Pancreas (tissue), 10 donors: Measurements from ENCODE around the gene MYO6. TPM values are rescaled to one million over a fixed set of nuclear protein-coding genes. Genes with fewer than 3 reads are reported as not detected.

Experiments used
- ATAC-seq, 4 donors: fragments of 200-7000 bp; cut with Tn5 transposase; one replicate each; pipeline versions ENCODE4 v1.8.0 to v1.9.1; 2020; ENCODE audit warnings: mild to moderate bottlenecking in 4 of 4, moderate library complexity in 4 of 4
- DNase-seq, 6 donors: peaks; one replicate each; pipeline ENCODE4 v3.0.0-alpha.2; 2020
- FAIRE-seq: peaks from 2 replicates; lab custom pipeline; 2012; peaks lifted over from hg19 to GRCh38; lab: Jason Lieb, UNC
- H3K27ac ChIP-seq, 4 donors: fragments of 200-600 bp; sonication (generic); 1 replicate in 3 of 4; 2 replicates in 1 of 4; pipeline versions ENCODE4 v1.5.0 to v1.8.0; 2020
- H3K27me3 ChIP-seq, 4 donors: fragments of 200-600 bp; one replicate each; pipeline ENCODE4 v1.8.0; 2021
- H3K36me3 ChIP-seq, 3 donors: fragments of 200-600 bp; sonication (generic) in 1 of 3; one replicate each; pipeline versions ENCODE4 v1.5.0 to v1.8.0; 2020 to 2021
- H3K4me1 ChIP-seq, 3 donors: fragments of 200-600 bp; one replicate each; pipeline ENCODE4 v1.8.0; 2021
- H3K4me3 ChIP-seq, 4 donors: fragments of 200-600 bp; sonication (generic) in 2 of 4; one replicate each; pipeline versions ENCODE4 v1.5.0 to v1.8.0; 2020 to 2021
- H3K9me3 ChIP-seq, 4 donors: fragments of 200-600 bp; one replicate each; pipeline ENCODE4 v1.8.0; 2021
- WGBS, 2 donors: extraction: QIAGEN DNeasy Blood & Tissue Kit; methylation state at CpG; one replicate each; pipeline ENCODE4 v1.1.7; 2013; 5-methylcytosine and 5-hydroxymethylcytosine counted together
- intact Hi-C, 3 donors: fragments of 100-400 bp; cut with DNase I; formaldehyde crosslinking; loops; one replicate each; pipeline versions ENCODE4 v1.11.1 to v1.14.2; 2022
- polyA plus RNA-seq, 2 donors: library from polyadenylated mRNA; stranded (reverse); fragments of 200-250 nt; gene quantifications; one replicate each; pipeline ENCODE4 v1.2.3, GENCODE V29; 2013
- total RNA-seq, 6 donors: library from RNA; stranded (reverse); fragmentation: NEBNext Ultra II Directional in 4 of 6; extraction: Animal tissue kit (Norgen Biotek cat#: 25700) in 4 of 6; gene quantifications; one replicate each; pipeline versions ENCODE4 v1.2.1 to v1.2.4, GENCODE V29; 2021 to 2023
- TF ChIP-seq, protein P1 (sequence below), 4 donors: fragments of 200-600 bp; sonication (generic) in 3 of 4; IDR thresholded peaks; one replicate each; pipeline versions ENCODE4 v1.5.0 to v1.8.0; 2021; ENCODE audit warnings: antibody characterized with exemption in 4 of 4
- donor health status: healthy with polysubstance abuse.
- donor health status: DM: no; HTN: no; CAD: no; lungs with moderate emphysema.
- donor health status: DM: no; HTN: no; CAD: no.
- donor health status: control.
- donor health status: control.
- donor health status: Bipolar disorder and iron deficiency.
- donor health status: DM: yes; HTN: yes; CAD: no.
- donor health status: DM: no; HTN: no; CAD: no.
- donor health status: DM: no; HTN: no; CAD: no.
- donor health status: DM: yes; HTN: yes; CAD: no.

The MYO6 gene
- total and polyA plus RNA-seq, 8 donors: 16.4 to 47.6 (median 19.6) TPM

DNA sequence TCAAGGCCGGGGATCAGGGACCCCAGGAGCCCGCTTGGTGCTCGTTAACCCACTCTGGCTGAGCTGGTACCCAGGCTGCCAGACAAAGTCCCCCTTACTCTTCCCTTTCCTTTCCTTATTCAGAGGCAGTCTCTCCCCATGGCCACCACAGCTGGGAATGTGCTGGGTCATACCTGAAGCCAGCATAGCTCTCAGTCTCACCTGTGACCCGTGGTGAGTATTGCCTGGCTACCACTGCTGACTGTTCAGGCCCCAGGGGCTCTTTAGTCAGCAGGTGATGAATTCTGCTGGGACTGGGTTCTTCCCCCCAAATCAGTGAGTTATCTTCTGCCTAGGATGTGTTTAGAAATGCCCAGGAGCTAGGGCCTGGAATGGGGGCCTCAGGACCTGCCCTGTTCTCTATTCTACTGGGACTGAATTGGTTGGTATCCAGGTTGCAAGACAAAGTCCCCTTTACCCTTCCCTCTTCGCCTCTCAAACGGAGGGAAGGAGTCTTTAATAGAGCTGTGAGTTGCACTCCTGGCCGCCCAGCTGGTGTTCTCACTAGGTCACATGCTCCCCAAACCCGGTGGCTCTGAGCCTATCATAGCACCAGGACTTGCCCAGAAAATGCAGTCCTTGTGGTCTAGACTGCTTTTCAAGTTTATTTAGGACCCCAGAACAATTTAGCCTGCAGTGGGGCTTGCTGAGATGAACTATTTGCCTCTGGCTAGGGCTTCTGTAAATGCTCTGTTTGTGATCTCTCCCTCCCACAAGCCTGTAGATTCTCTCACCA, 64.6 kb downstream of the MYO6 start:
- FAIRE-seq (no peak), DNase-seq (no peak), ATAC-seq (no peak)
- Histone ChIP-seq H3K4me3 (no peak overlapping the region), H3K27ac (no peak overlapping the region), H3K36me3 (peaks cover 0 to 4% (median 0%) of the 10 kb centered on the region in 3 donors), H3K9me3 (no peaks in the 10 kb centered on the region), H3K27me3 (no peaks in the 10 kb centered on the region), H3K4me1 (no peaks in the 10 kb centered on the region)
- intact Hi-C loops: no loop called here
- WGBS, 2 donors: 85 to 87% methylated on average over 8 of the region's 8 CpGs
- TF ChIP-seq, protein P1, sequence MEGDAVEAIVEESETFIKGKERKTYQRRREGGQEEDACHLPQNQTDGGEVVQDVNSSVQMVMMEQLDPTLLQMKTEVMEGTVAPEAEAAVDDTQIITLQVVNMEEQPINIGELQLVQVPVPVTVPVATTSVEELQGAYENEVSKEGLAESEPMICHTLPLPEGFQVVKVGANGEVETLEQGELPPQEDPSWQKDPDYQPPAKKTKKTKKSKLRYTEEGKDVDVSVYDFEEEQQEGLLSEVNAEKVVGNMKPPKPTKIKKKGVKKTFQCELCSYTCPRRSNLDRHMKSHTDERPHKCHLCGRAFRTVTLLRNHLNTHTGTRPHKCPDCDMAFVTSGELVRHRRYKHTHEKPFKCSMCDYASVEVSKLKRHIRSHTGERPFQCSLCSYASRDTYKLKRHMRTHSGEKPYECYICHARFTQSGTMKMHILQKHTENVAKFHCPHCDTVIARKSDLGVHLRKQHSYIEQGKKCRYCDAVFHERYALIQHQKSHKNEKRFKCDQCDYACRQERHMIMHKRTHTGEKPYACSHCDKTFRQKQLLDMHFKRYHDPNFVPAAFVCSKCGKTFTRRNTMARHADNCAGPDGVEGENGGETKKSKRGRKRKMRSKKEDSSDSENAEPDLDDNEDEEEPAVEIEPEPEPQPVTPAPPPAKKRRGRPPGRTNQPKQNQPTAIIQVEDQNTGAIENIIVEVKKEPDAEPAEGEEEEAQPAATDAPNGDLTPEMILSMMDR (IDR thresholded peaks at IDR 0.05): no peak

- H3K36me3 ChIP-seq: peaks cover 0 to 4% (median 0%) of the 10 kb centered on the region in 3 donors
- H3K27ac ChIP-seq: no peak overlapping the region
- FAIRE-seq (no peak), ATAC-seq (no peak), DNase-seq (no peak)
- intact Hi-C loops: no loop called here
- H3K9me3 ChIP-seq: no peaks in the 10 kb centered on the region
- H3K4me3 ChIP-seq: no peak overlapping the region
- H3K27me3 ChIP-seq: no peaks in the 10 kb centered on the region
- TF ChIP-seq, protein P1 (IDR thresholded peaks at IDR 0.05): no peak
- no peaks in the 10 kb centered on the region for H3K4me1 ChIP-seq
- 95 to 98% methylated on average over 1 of the region's 1 CpG for WGBS, 2 donors
Observed at GRCh38 chr6:75815756-75816155, 66.7 kb downstream of the MYO6 start.

GRCh38 chr6:75818098-75818855, 69.2 kb downstream of the MYO6 start:
- no peak for ATAC-seq

GRCh38 chr6:75819776-75820487, 70.9 kb downstream of the MYO6 start:
- TF ChIP-seq, protein P1 (IDR thresholded peaks at IDR 0.05): no peak
- Histone ChIP-seq H3K27ac (no peak overlapping the region), H3K36me3 (peaks cover 0 to 4% (median 0%) of the 10 kb centered on the region in 3 donors), H3K4me1 (no peaks in the 10 kb centered on the region), H3K9me3 (no peaks in the 10 kb centered on the region), H3K4me3 (no peak overlapping the region), H3K27me3 (no peaks in the 10 kb centered on the region)
- intact Hi-C loops: no loop called here
- 84 to 96% methylated on average over 5 of the region's 5 CpGs for WGBS, 2 donors
- ATAC-seq (no peak), DNase-seq (no peak), FAIRE-seq (no peak)

More at GRCh38 chr6:75818098-75818855, 69.2 kb downstream of the MYO6 start:
- no peak overlapping the region for H3K27ac ChIP-seq
- 91 to 92% methylated on average over 1 of the region's 1 CpG for WGBS, 2 donors
- TF ChIP-seq, protein P1 (IDR thresholded peaks at IDR 0.05): no peak
- FAIRE-seq (no peak), DNase-seq (no peak)
- H3K4me1 ChIP-seq: no peaks in the 10 kb centered on the region
- peaks cover 0 to 4% (median 0%) of the 10 kb centered on the region in 3 donors for H3K36me3 ChIP-seq
- intact Hi-C loops: no loop called here
- no peaks in the 10 kb centered on the region for H3K9me3 ChIP-seq
- H3K4me3 ChIP-seq: no peak overlapping the region
- no peaks in the 10 kb centered on the region for H3K27me3 ChIP-seq
